ENCODE data around the gene TNK1.

Gene TNK1

DNA sequence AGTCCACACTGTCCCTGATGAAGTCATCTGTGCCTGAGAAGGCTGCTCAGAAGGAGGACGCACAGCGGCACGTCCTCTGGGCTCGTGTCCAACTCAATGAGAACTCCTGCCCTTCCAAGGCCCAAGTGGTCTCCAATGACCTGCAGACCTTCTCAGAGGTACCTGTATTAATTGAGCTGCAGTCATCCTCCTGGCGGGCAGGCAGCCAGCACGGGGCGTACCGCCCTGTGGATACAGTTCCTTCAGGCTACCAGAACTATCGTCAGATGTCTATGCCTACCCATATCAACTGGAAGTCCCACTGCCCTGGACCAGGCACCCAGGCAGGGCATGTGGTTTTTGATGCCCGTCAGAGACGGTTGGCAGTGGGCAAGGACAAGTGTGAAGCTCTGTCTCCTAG, 51.4 kb downstream of the TNK1 start:
- TF ChIP-seq, protein P1, sequence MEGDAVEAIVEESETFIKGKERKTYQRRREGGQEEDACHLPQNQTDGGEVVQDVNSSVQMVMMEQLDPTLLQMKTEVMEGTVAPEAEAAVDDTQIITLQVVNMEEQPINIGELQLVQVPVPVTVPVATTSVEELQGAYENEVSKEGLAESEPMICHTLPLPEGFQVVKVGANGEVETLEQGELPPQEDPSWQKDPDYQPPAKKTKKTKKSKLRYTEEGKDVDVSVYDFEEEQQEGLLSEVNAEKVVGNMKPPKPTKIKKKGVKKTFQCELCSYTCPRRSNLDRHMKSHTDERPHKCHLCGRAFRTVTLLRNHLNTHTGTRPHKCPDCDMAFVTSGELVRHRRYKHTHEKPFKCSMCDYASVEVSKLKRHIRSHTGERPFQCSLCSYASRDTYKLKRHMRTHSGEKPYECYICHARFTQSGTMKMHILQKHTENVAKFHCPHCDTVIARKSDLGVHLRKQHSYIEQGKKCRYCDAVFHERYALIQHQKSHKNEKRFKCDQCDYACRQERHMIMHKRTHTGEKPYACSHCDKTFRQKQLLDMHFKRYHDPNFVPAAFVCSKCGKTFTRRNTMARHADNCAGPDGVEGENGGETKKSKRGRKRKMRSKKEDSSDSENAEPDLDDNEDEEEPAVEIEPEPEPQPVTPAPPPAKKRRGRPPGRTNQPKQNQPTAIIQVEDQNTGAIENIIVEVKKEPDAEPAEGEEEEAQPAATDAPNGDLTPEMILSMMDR (IDR thresholded peaks at IDR 0.05; ENCODE audit: low read depth, low read length): no peak
- no peak overlapping the region for H3K4me3 ChIP-seq (ENCODE audit: low read depth, low read length)
- DNase-seq (ENCODE audit: low read depth, low spot score): no peak
- in situ Hi-C loops (cut with HindIII; ENCODE audit: low sequenced_read_pairs): no loop called here

DNA sequence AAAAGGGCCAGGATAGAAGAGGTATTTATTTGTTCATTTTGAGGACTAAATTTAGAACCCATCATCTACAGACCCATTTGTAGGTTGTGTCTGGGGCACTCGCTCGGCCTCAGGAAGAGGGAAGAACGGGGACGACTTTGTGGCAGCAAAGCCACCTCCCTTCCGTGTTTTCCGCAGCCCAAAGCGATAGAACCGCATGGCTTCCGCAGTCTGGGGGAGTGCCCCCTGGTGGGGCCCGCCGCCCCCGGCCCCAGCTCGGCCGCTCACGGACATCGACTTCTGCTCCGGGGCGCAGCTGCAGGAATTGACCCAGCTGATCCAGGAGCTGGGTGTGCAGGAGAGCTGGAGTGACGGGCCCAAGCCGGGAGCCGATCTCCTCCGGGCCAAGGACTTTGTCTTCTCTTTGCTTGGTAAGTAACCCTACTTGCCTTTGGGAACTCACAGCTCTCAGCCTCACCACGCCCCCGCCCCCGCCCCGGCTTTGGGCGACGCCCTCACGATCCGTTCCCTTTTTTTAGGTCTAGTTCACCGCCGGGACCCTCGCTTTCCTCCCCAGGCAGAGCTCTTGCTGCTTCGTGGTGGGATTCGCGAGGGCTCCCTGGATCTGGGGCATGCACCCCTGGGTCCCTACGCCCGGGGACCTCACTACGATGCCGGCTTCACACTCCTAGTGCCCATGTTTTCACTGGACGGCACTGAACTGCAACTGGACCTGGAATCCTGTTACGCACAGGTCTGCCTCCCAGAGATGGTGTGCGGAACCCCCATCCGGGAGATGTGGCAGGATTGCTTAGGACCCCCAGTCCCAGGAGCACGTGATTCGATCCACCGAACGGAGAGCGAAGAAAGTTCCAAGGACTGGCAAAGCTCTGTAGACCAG, 55.0 kb downstream of the TNK1 start:
- DNase-seq (ENCODE audit: low read depth, low spot score): no peak
- in situ Hi-C loops (cut with HindIII; ENCODE audit: low sequenced_read_pairs): no loop called here
- TF ChIP-seq, protein P1 (IDR thresholded peaks at IDR 0.05; ENCODE audit: low read depth, low read length): peak; percentile 23
- H3K4me3 ChIP-seq (ENCODE audit: low read depth, low read length): peak overlapping the region; percentile 40

DNA sequence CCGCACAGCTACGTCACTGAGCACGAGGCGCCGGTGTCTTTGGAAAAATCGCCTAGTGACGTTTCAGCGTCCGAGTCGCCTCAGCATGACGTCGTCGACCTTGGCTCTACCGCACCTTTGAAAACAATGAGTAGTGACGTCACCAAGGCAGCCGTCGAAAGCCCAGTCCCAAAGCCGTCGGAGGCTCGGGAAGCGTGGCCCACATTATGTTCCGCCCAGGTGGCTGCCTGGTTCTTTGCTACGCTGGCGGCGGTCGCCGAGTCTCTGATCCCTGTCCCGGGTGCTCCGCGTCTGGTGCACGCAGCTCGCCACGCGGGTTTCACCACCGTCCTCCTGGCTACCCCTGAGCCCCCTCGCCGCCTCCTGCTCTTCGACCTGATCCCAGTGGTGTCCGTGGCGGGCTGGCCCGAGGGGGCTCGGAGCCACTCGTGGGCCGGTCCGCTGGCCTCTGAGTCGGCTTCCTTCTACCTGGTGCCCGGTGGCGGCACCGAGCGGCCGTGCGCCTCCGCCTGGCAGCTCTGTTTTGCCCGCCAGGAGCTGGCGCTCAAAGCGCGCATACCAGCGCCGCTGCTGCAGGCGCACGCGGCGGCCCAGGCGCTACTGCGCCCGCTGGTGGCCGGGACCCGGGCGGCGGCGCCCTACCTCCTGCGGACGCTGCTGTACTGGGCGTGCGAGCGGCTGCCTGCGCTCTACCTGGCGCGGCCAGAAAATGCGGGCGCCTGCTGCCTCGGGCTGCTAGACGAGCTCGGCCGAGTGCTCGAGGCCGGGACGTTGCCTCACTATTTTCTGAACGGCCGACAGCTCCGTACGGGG, 55.9 kb downstream of the TNK1 start:
- DNase-seq (ENCODE audit: low read depth, low spot score): peak; percentile 65

DNA sequence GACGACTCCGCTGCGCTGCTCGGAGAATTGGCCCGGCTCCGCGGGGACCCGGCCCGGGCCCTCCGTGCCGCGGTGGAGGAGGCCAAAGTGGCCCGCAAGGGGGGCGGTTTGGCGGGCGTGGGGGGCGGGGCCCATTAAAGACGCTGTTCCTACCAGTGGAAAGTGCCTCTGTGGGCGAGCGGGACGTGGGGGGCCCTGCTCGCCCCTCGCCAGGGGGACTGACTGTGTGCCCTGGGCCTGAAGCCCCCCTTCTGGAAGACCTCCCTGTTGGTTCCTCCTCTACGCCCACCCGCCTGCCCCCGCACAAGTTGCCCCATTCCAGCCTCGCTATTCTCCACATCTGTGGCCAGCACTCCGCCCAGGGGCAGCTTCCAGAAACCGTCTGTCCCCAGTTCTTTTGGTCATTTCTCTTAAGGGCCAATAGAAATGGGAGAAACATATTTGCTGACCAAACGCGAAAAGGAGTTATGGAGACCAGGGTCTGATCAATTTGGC, 56.5 kb downstream of the TNK1 start:
- H3K4me3 ChIP-seq (ENCODE audit: low read depth, low read length): peak overlapping the region; percentile 15
- DNase-seq (ENCODE audit: low read depth, low spot score): no peak
- TF ChIP-seq, protein P1 (IDR thresholded peaks at IDR 0.05; ENCODE audit: low read depth, low read length): no peak
- in situ Hi-C loops (cut with HindIII; ENCODE audit: low sequenced_read_pairs): no loop called here

More for the DNA sequence above, 55.9 kb downstream of the TNK1 start:
- H3K4me3 ChIP-seq (ENCODE audit: low read depth, low read length): peak overlapping the region; percentile 15
- TF ChIP-seq, protein P1 (IDR thresholded peaks at IDR 0.05; ENCODE audit: low read depth, low read length): peak; percentile 63
- in situ Hi-C loops (cut with HindIII; ENCODE audit: low sequenced_read_pairs): no loop called here

DNA sequence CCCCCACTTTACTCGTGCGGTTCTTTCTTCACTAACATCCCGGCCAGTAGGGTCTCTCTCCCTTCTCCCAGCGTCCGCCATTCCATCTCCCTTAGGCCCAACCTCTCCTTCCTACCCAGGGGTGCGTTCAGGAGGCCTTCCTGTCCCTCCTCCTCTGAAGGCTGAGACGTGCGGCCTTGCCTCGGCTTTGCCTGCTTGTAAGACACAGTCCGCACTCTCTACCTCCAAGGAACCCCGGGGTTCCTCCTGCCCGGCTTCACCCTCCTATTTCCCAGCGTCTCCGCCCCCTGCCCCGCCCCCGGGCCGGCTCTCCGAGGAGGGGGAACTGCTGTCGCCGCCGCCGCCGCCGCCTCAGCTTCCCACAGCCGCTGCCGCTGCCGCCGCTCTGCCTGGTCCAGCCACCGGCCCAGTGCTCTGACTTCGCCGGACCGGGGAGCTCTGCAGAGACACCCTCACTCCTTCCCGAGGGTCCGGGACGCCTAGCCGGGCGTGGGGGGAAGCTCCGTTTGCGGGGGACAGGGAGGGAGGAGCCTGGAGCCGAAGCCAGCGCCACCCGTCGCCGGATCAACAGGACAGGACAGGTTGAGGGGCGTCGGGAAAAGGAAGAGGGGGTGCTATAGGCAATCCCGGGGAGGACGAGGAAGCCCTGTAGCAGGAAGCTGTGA, 57.2 kb downstream of the TNK1 start:
- in situ Hi-C loops (cut with HindIII; ENCODE audit: low sequenced_read_pairs): no loop called here
- TF ChIP-seq, protein P1 (IDR thresholded peaks at IDR 0.05; ENCODE audit: low read depth, low read length): no peak
- DNase-seq (ENCODE audit: low read depth, low spot score): no peak
- H3K4me3 ChIP-seq (ENCODE audit: low read depth, low read length): peak overlapping the region; percentile 27
